ENCODE data around the gene CYB5A. TPM values are rescaled to one million over a fixed set of nuclear protein-coding genes. Genes with fewer than 3 reads are reported as not detected.
"Not testable (repeated sequence)": the region's sequence is repeated elsewhere in the genome, so short reads cannot be mapped to it uniquely, and the experiment has no call there.

Gene CYB5A
- total RNA-seq, 1 experiment from 2014 or later: 130 TPM

- H3F3A ChIP-seq (ENCODE audit: low read length, unreplicated experiment): no peaks in the 10 kb centered on the region
- H3K27ac ChIP-seq (ENCODE audit: low read length): no peak overlapping the region
- no peaks in the 10 kb centered on the region for H3K79me2 ChIP-seq (ENCODE audit: low read length)
- H3K36me3 ChIP-seq (ENCODE audit: low read depth, low read length): no peaks in the 10 kb centered on the region
- DNase-seq (no peak), ATAC-seq (no peak)
- H3K4me2 ChIP-seq (ENCODE audit: low read length): no peak overlapping the region
- intact Hi-C loops (cut with micrococcal nuclease): no loop called here
- H4K20me1 ChIP-seq (ENCODE audit: low read length): no peaks in the 10 kb centered on the region
- H3K9me3 ChIP-seq (ENCODE audit: low read length): no peaks in the 10 kb centered on the region
- no TSS peak for BruUV-seq (replicated peaks)
- no peaks in the 10 kb centered on the region for H3K9me2 ChIP-seq (replicated peaks; ENCODE audit: low read length)
- no peaks in the 10 kb centered on the region for H3K4me1 ChIP-seq (ENCODE audit: insufficient read depth, low read length)
- POLR2A ChIA-PET (ENCODE audit: unreplicated experiment): no interaction called here
- TF ChIP-seq, protein P1, sequence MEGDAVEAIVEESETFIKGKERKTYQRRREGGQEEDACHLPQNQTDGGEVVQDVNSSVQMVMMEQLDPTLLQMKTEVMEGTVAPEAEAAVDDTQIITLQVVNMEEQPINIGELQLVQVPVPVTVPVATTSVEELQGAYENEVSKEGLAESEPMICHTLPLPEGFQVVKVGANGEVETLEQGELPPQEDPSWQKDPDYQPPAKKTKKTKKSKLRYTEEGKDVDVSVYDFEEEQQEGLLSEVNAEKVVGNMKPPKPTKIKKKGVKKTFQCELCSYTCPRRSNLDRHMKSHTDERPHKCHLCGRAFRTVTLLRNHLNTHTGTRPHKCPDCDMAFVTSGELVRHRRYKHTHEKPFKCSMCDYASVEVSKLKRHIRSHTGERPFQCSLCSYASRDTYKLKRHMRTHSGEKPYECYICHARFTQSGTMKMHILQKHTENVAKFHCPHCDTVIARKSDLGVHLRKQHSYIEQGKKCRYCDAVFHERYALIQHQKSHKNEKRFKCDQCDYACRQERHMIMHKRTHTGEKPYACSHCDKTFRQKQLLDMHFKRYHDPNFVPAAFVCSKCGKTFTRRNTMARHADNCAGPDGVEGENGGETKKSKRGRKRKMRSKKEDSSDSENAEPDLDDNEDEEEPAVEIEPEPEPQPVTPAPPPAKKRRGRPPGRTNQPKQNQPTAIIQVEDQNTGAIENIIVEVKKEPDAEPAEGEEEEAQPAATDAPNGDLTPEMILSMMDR (conservative IDR thresholded peaks at IDR 0.05; ENCODE audit: low read depth, low read length): no peak
- TF ChIP-seq EZH2 (IDR thresholded peaks at IDR 0.05; ENCODE audit: low read length, unreplicated experiment) (no peak), EZH2phosphoT487 (IDR thresholded peaks at IDR 0.05; ENCODE audit: borderline replicate concordance, low read length) (no peak)
- H3K4me3 ChIP-seq (ENCODE audit: low read length): no peak overlapping the region
- no peak overlapping the region for H2AFZ ChIP-seq (ENCODE audit: low read length)
- H3K9ac ChIP-seq (ENCODE audit: low read length): no peak overlapping the region
- H3K27me3 ChIP-seq (ENCODE audit: low read length): no peaks in the 10 kb centered on the region
- CTCF ChIA-PET: no interaction called here
These were observed 36.4 kb upstream of the CYB5A start for GRCh38 chr18:74328206-74328605.

DNA sequence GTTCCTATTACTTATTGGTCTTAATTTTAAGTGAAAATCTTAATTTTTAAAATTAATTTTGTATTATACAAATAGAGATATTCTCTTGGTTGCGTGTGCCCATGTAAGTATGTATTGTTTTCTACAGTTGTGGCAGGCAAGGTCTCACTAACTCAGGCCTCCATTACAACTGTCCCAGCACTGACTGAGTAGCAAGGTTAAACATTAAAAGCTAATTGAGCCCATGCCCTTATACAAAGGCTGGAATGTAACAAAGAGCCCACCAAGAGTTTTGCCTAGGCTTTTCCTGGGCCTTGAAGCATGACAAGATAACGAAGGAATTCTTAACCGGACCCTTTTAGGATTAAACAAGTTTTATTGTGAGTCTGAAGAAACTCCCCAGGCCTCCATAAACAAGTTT, 35.0 kb upstream of the CYB5A start:
- CTCF ChIA-PET; ATAC-seq; H3K27me3 ChIP-seq (ENCODE audit: low read length); intact Hi-C loops (cut with micrococcal nuclease); H3K9ac ChIP-seq (ENCODE audit: low read length); H3K27ac ChIP-seq (ENCODE audit: low read length); H3F3A ChIP-seq (ENCODE audit: low read length, unreplicated experiment); H3K79me2 ChIP-seq (ENCODE audit: low read length); H4K20me1 ChIP-seq (ENCODE audit: low read length); H3K9me2 ChIP-seq (replicated peaks; ENCODE audit: low read length); BruUV-seq (replicated peaks); DNase-seq; H3K4me3 ChIP-seq (ENCODE audit: low read length); H3K9me3 ChIP-seq (ENCODE audit: low read length); H3K4me1 ChIP-seq (ENCODE audit: insufficient read depth, low read length); H3K4me2 ChIP-seq (ENCODE audit: low read length); H3K36me3 ChIP-seq (ENCODE audit: low read depth, low read length); POLR2A ChIA-PET (ENCODE audit: unreplicated experiment); H2AFZ ChIP-seq (ENCODE audit: low read length): not testable (repeated sequence)

- Histone ChIP-seq H3K79me2 (ENCODE audit: low read length) (no peaks in the 10 kb centered on the region), H3K9me2 (replicated peaks; ENCODE audit: low read length) (no peaks in the 10 kb centered on the region), H4K20me1 (ENCODE audit: low read length) (no peaks in the 10 kb centered on the region), H2AFZ (ENCODE audit: low read length) (no peak overlapping the region), H3K4me3 (ENCODE audit: low read length) (no peak overlapping the region), H3K36me3 (ENCODE audit: low read depth, low read length) (no peaks in the 10 kb centered on the region), H3F3A (ENCODE audit: low read length, unreplicated experiment) (no peaks in the 10 kb centered on the region), H3K9me3 (ENCODE audit: low read length) (no peaks in the 10 kb centered on the region), H3K9ac (ENCODE audit: low read length) (no peak overlapping the region), H3K27me3 (ENCODE audit: low read length) (no peaks in the 10 kb centered on the region), H3K27ac (ENCODE audit: low read length) (no peak overlapping the region), H3K4me1 (ENCODE audit: insufficient read depth, low read length) (no peaks in the 10 kb centered on the region), H3K4me2 (ENCODE audit: low read length) (no peak overlapping the region)
- BruUV-seq (replicated peaks): no TSS peak
- ATAC-seq (no peak), DNase-seq (no peak)
- TF ChIP-seq, protein P1 (conservative IDR thresholded peaks at IDR 0.05; ENCODE audit: low read depth, low read length): no peak
- TF ChIP-seq EZH2 (IDR thresholded peaks at IDR 0.05; ENCODE audit: low read length, unreplicated experiment) (no peak), EZH2phosphoT487 (IDR thresholded peaks at IDR 0.05; ENCODE audit: borderline replicate concordance, low read length) (no peak)
- ChIA-PET POLR2A (ENCODE audit: unreplicated experiment) (no interaction called here), CTCF (no interaction called here)
- intact Hi-C loops (cut with micrococcal nuclease): no loop called here
These were observed 34.5 kb upstream of the CYB5A start for GRCh38 chr18:74326231-74326630.
